Measurements from ENCODE around the gene CORT. TPM values are rescaled to one million over a fixed set of nuclear protein-coding genes. Genes with fewer than 3 reads are reported as not detected.

CORT gene
- total and polyA plus RNA-seq, 2 donors (not counting 3 experiments of a cell fraction or from before 2014, with no cell fraction given) = 0.11 TPM; not detected in 1

GRCh38 chr1:10434590-10434989, 15.2 kb upstream of the CORT start:
- Histone ChIP-seq H3K9me3 (replicated peaks; ENCODE audit: control insufficient read depth, insufficient read depth, low read length) (no peaks in the 10 kb centered on the region), H3K27ac (ENCODE audit: insufficient read depth, low read depth, low read length) (no peak overlapping the region), H3K9ac (replicated peaks; ENCODE audit: extremely low read depth, insufficient read depth, low read length) (no peak overlapping the region), H2AFZ (ENCODE audit: low read depth, low read length) (no peak overlapping the region), H3K79me2 (ENCODE audit: control insufficient read depth, insufficient read depth, low read length) (no peaks in the 10 kb centered on the region), H3K4me1 (ENCODE audit: control insufficient read depth, extremely low read depth, insufficient read depth, low read length) (peaks cover 13% of the 10 kb centered on the region), H3K9me1 (replicated peaks; ENCODE audit: control insufficient read depth, extremely low read depth, insufficient read depth, low read length) (no peaks in the 10 kb centered on the region), H3K36me3 (ENCODE audit: control insufficient read depth in 2 of 2, extremely low read depth in 1 of 2, insufficient read depth in 2 of 2, low read length in 2 of 2) (no peaks in the 10 kb centered on the region), H3K27me3 (ENCODE audit: control insufficient read depth in 2 of 2, insufficient read depth in 2 of 2, low read length in 2 of 2) (no peaks in the 10 kb centered on the region), H3K4me3 (replicated peaks in 1 of 3; ENCODE audit: insufficient read depth in 1 of 3, low read depth in 1 of 3, low read length in 3 of 3) (no peak overlapping the region), H4K20me1 (replicated peaks; ENCODE audit: control insufficient read depth, extremely low read depth, insufficient read depth, low read length) (no peaks in the 10 kb centered on the region), H3K4me2 (ENCODE audit: insufficient read depth, low read length) (no peak overlapping the region)
- dilution Hi-C loops (cut with MboI; ENCODE audit: extremely low pct_ligation_motif_present, low sequenced_read_pairs) = no loop called here
- TF ChIP-seq POLR2AphosphoS5 (IDR thresholded peaks at IDR 0.05; ENCODE audit: insufficient read depth, low read depth, low read length) = no peak
- no peak for TF ChIP-seq MAX (IDR thresholded peaks at IDR 0.05; ENCODE audit: insufficient read depth, insufficient read length)
- TF ChIP-seq FOS (IDR thresholded peaks at IDR 0.05; ENCODE audit: borderline replicate concordance, insufficient read depth, low read length) = no peak
- TF ChIP-seq MYC (IDR thresholded peaks at IDR 0.05; ENCODE audit: low read depth, low read length) = no peak
- TF ChIP-seq POLR2A (IDR thresholded peaks at IDR 0.05; ENCODE audit: low read depth, low read length) = no peak
- TF ChIP-seq CTCF (IDR thresholded peaks at IDR 0.05; ENCODE audit: extremely low read depth in 1 of 2, insufficient read depth in 1 of 2, low read depth in 1 of 2, low read length in 2 of 2) = no peak
- no peak for TF ChIP-seq JUN (IDR thresholded peaks at IDR 0.05; ENCODE audit: borderline replicate concordance, insufficient read depth, insufficient read length, low read depth)
- TF ChIP-seq GATA2 (IDR thresholded peaks at IDR 0.05; ENCODE audit: insufficient read depth, insufficient read length, low read depth, low read length) = no peak
- no peak for TF ChIP-seq EZH2 (IDR thresholded peaks at IDR 0.05; ENCODE audit: borderline replicate concordance, low read depth, low read length, severe bottlenecking)
- no peak for DNase-seq (ENCODE audit: low read depth, low spot score)
- FAIRE-seq = no peak
- CTCF ChIA-PET = interaction anchor here (0.6 to 1.6 kb wide), 3 partner anchors 56 to 61 kb away, joined by 3 to 4 read pairs (median 3); no protein-coding TSS in a partner anchor
- intact Hi-C loops (cut with micrococcal nuclease) = no loop called here
- BruUV-seq (replicated peaks) = no TSS peak
- POLR2A ChIA-PET = no interaction called here

Measured in endothelial cell of umbilical vein (primary cell).